Measurements from ENCODE around the gene LARP1. TPM values are rescaled to one million over a fixed set of nuclear protein-coding genes. Genes with fewer than 3 reads are reported as not detected.
A peak's percentile ranks its signal among the peaks of the same experiment; 100 is the strongest.

Gene LARP1
- total and polyA plus RNA-seq, 9 donors, result 38.1 to 249 (median 146) TPM

- Histone ChIP-seq H3K27ac (no peak overlapping the region), H3K4me3 (no peak overlapping the region), H3K27me3 (no peaks in the 10 kb centered on the region), H3K4me1 (ENCODE audit: insufficient read depth) (peaks cover 34% of the 10 kb centered on the region), H3K9me3 (no peaks in the 10 kb centered on the region), H3K36me3 (no peaks in the 10 kb centered on the region)
- WGBS, 3 donors, result 46 to 51% (median 49%) methylated on average over 2 of the region's 2 CpGs
- no peak for DNase-seq
- intact Hi-C loops (cut with DNase I), result no loop called here
- TF ChIP-seq EP300 (IDR thresholded peaks at IDR 0.05), result no peak
- no peak for TF ChIP-seq POLR2A (IDR thresholded peaks at IDR 0.05)
- TF ChIP-seq CTCF (IDR thresholded peaks at IDR 0.05), result no peak
Measured at GRCh38 chr5:154786414-154786813, 31.2 kb downstream of the LARP1 start.

GRCh38 chr5:154788212-154788611, 33.0 kb downstream of the LARP1 start:
- Histone ChIP-seq H3K36me3 (no peaks in the 10 kb centered on the region), H3K4me1 (ENCODE audit: insufficient read depth) (peaks cover 21% of the 10 kb centered on the region), H3K9me3 (no peaks in the 10 kb centered on the region), H3K4me3 (no peak overlapping the region), H3K27ac (no peak overlapping the region), H3K27me3 (no peaks in the 10 kb centered on the region)
- WGBS, 3 donors, result 32 to 62% (median 37%) methylated on average over 5 of the region's 5 CpGs
- no peak for DNase-seq
- intact Hi-C loops (cut with DNase I), result no loop called here
- TF ChIP-seq POLR2A (IDR thresholded peaks at IDR 0.05) (no peak), CTCF (IDR thresholded peaks at IDR 0.05) (no peak), EP300 (IDR thresholded peaks at IDR 0.05) (no peak)

GRCh38 chr5:154791535-154791934, 36.4 kb downstream of the LARP1 start:
- Histone ChIP-seq H3K27me3 (no peaks in the 10 kb centered on the region), H3K9me3 (no peaks in the 10 kb centered on the region), H3K36me3 (no peaks in the 10 kb centered on the region), H3K4me3 (no peak overlapping the region), H3K4me1 (ENCODE audit: insufficient read depth) (peaks cover 27% of the 10 kb centered on the region), H3K27ac (no peak overlapping the region)
- intact Hi-C loops (cut with DNase I), result loop anchor here in 1 of 4 donors (5.0 kb wide), 1 partner anchor 34 kb away; the partner anchor contains the start of gene LARP1
- WGBS, 3 donors, result 90 to 93% (median 91%) methylated on average over 3 of the region's 3 CpGs
- no peak for DNase-seq
- no peak for TF ChIP-seq POLR2A (IDR thresholded peaks at IDR 0.05)
- TF ChIP-seq CTCF (IDR thresholded peaks at IDR 0.05), result no peak
- TF ChIP-seq EP300 (IDR thresholded peaks at IDR 0.05), result no peak

- peak overlapping the region; percentile 42 to 53 for H3K27ac ChIP-seq
- intact Hi-C loops (cut with DNase I), result loop anchor here in 1 of 4 donors (5.0 kb wide), 1 partner anchor 37 kb away; the partner anchor contains the start of gene LARP1
Measured at GRCh38 chr5:154793599-154794524, 38.7 kb downstream of the LARP1 start.

More at GRCh38 chr5:154793599-154794524, 38.7 kb downstream of the LARP1 start:
- Histone ChIP-seq H3K4me3 (no peak overlapping the region), H3K36me3 (no peaks in the 10 kb centered on the region), H3K27me3 (no peaks in the 10 kb centered on the region), H3K9me3 (no peaks in the 10 kb centered on the region), H3K4me1 (ENCODE audit: insufficient read depth) (peaks cover 16% of the 10 kb centered on the region)
- TF ChIP-seq POLR2A (IDR thresholded peaks at IDR 0.05) (no peak), CTCF (IDR thresholded peaks at IDR 0.05) (no peak), EP300 (IDR thresholded peaks at IDR 0.05) (no peak)
- DNase-seq, result peak in 3 of 5 donors; percentile 35 to 47 (median 39)
- WGBS, 3 donors, result 72 to 87% (median 79%) methylated on average over 32 of the region's 32 CpGs
